Spleen (tissue), 7 donors: Measurements from ENCODE around the gene ACADS.

Experiments
- POLR2A ChIP-seq, 3 donors: fragments of 450-650 bp; IDR thresholded peaks; one replicate each; pipeline ENCODE4 v1.5.1; 2017; ENCODE audit warnings: antibody characterized with exemption in 3 of 3, mild to moderate bottlenecking in 1 of 3
- POLR2AphosphoS5 ChIP-seq, 3 donors: sonication (generic); formaldehyde crosslinking; IDR thresholded peaks; one replicate each; pipeline ENCODE4 v1.5.1; 2017; ENCODE audit warnings: antibody characterized with exemption in 3 of 3
- TF ChIP-seq, protein P1 (sequence below), 11 experiments: fragments of 200-600 bp in 7 of 11; fragments of 450-650 bp in 4 of 11; sonication (generic) in 4 of 11; IDR thresholded peaks in 8 of 11; conservative IDR thresholded peaks in 3 of 11; 1 replicate in 7 of 11; 2 replicates in 4 of 11; pipeline versions ENCODE4 v1.4.0 to v1.8.0; 2016 to 2021; ENCODE audit warnings: antibody characterized with exemption in 11 of 11, inconsistent platforms in 4 of 11, mild to moderate bottlenecking in 1 of 11
- donor health status: DM: no; HTN: no; CAD: no; lungs with moderate emphysema.
- donor health status: DM: no; HTN: no; CAD: no.
- donor health status: DM: no; HTN: no; CAD: no.

DNA sequence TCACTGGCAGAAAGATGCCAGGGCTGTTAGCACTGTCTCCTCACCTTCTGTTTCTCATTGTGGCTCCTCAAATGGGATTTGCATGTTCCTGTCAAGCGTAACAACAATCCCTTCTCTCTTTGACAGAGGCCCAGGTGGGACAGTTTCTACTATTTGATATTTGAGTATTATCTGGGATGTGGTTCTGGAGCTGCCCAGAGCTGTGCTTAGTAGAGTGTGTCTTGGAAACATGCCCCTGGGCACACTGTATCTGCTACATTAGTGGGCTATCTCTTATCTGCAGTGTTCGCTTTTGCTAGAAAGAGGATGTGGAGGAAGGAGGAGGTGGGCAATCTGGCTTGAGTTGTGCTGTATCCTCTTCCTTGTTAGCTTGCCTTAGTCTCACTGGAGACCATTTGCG is 3.8 kb upstream of the ACADS start:
- TF ChIP-seq, protein P1, sequence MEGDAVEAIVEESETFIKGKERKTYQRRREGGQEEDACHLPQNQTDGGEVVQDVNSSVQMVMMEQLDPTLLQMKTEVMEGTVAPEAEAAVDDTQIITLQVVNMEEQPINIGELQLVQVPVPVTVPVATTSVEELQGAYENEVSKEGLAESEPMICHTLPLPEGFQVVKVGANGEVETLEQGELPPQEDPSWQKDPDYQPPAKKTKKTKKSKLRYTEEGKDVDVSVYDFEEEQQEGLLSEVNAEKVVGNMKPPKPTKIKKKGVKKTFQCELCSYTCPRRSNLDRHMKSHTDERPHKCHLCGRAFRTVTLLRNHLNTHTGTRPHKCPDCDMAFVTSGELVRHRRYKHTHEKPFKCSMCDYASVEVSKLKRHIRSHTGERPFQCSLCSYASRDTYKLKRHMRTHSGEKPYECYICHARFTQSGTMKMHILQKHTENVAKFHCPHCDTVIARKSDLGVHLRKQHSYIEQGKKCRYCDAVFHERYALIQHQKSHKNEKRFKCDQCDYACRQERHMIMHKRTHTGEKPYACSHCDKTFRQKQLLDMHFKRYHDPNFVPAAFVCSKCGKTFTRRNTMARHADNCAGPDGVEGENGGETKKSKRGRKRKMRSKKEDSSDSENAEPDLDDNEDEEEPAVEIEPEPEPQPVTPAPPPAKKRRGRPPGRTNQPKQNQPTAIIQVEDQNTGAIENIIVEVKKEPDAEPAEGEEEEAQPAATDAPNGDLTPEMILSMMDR (IDR thresholded peaks at IDR 0.05 in 8 of 11, conservative IDR thresholded peaks at IDR 0.05 in 3 of 11) = no peak
- TF ChIP-seq POLR2AphosphoS5 (IDR thresholded peaks at IDR 0.05) = no peak
- no peak for TF ChIP-seq POLR2A (IDR thresholded peaks at IDR 0.05)
